Liver (tissue), 9 donors: ENCODE results near the gene C19orf25. TPM values are rescaled to one million over a fixed set of nuclear protein-coding genes. Genes with fewer than 3 reads are reported as not detected.

Experiments
- DNase-seq: peaks from one replicate; pipeline ENCODE4 v3.0.0-alpha.2; 2017; ENCODE audit warnings: low spot score
- H3K27ac ChIP-seq, 2 donors: one replicate each; pipeline ENCODE4 v1.7.0; 2013; ENCODE audit warnings: inconsistent platforms in 2 of 2, low read length in 2 of 2, control low read depth in 1 of 2, low read depth in 1 of 2, mild to moderate bottlenecking in 1 of 2
- H3K27me3 ChIP-seq, 4 donors: one replicate each; pipeline versions ENCODE4 v1.6.1 to v1.7.0; 2013; ENCODE audit warnings: low read length in 3 of 4, inconsistent platforms in 1 of 4, mild to moderate bottlenecking in 1 of 4, moderate library complexity in 1 of 4; ENCODE audit not compliant: control insufficient read depth in 4 of 4, insufficient read depth in 4 of 4
- H3K36me3 ChIP-seq, 4 donors: one replicate each; pipeline versions ENCODE4 v1.6.1 to v1.7.0; 2013; ENCODE audit warnings: low read length in 3 of 4, mild to moderate bottlenecking in 3 of 4, low read depth in 1 of 4, moderate library complexity in 1 of 4; ENCODE audit not compliant: control insufficient read depth in 4 of 4, insufficient read depth in 3 of 4
- H3K4me1 ChIP-seq, 4 donors: one replicate each; pipeline versions ENCODE4 v1.6.1 to v1.7.0; 2013; ENCODE audit warnings: low read length in 3 of 4, mild to moderate bottlenecking in 3 of 4, moderate library complexity in 1 of 4; ENCODE audit not compliant: control insufficient read depth in 4 of 4, insufficient read depth in 4 of 4
- H3K4me3 ChIP-seq, 3 donors: one replicate each; pipeline versions ENCODE4 v1.6.1 to v1.7.0; 2013; ENCODE audit warnings: low read length in 3 of 3, control low read depth in 1 of 3, low read depth in 1 of 3, mild to moderate bottlenecking in 1 of 3
- H3K9ac ChIP-seq, 2 donors: one replicate each; pipeline ENCODE4 v1.7.0; 2013; ENCODE audit warnings: low read length in 2 of 2, mild to moderate bottlenecking in 2 of 2, moderate library complexity in 2 of 2, control low read depth in 1 of 2, low read depth in 1 of 2
- H3K9me3 ChIP-seq, 4 donors: one replicate each; pipeline versions ENCODE4 v1.6.1 to v1.7.0; 2013; ENCODE audit warnings: low read length in 3 of 4; ENCODE audit not compliant: control insufficient read depth in 4 of 4
- EGR1 ChIP-seq, 2 donors: IDR thresholded peaks; 2 replicates each; pipeline ENCODE4 v1.6.1; 2016 to 2018; ENCODE audit warnings: antibody characterized with exemption in 2 of 2, low read depth in 2 of 2
- FOXA2 ChIP-seq: IDR thresholded peaks from 2 replicates; pipeline ENCODE4 v1.6.1; 2016; ENCODE audit warnings: antibody characterized with exemption
- GABPA ChIP-seq, 2 donors: IDR thresholded peaks in 1 of 2; conservative IDR thresholded peaks in 1 of 2; 2 replicates each; pipeline ENCODE4 v1.6.1; 2016; ENCODE audit warnings: antibody characterized with exemption in 2 of 2, mild to moderate bottlenecking in 1 of 2, moderate library complexity in 1 of 2
- HNF4A ChIP-seq, 2 donors: conservative IDR thresholded peaks; 2 replicates each; pipeline ENCODE4 v1.6.1; 2016; ENCODE audit warnings: antibody characterized with exemption in 2 of 2, mild to moderate bottlenecking in 2 of 2
- HNF4G ChIP-seq: IDR thresholded peaks from 2 replicates; pipeline ENCODE4 v1.6.1; 2016; ENCODE audit warnings: antibody characterized with exemption
- NR2F2 ChIP-seq: IDR thresholded peaks from 2 replicates; pipeline ENCODE4 v1.6.1; 2016; ENCODE audit warnings: antibody characterized with exemption
- RAD21 ChIP-seq, 2 donors: IDR thresholded peaks; 2 replicates each; pipeline ENCODE4 v1.6.1; 2016; ENCODE audit warnings: antibody characterized with exemption in 2 of 2, mild to moderate bottlenecking in 2 of 2
- RXRA ChIP-seq, 2 donors: IDR thresholded peaks; 2 replicates each; pipeline ENCODE4 v1.6.1; 2017 to 2018; ENCODE audit warnings: antibody characterized with exemption in 2 of 2, mild to moderate bottlenecking in 1 of 2
- SP1 ChIP-seq: IDR thresholded peaks from 2 replicates; pipeline ENCODE4 v1.6.1; 2018; ENCODE audit warnings: antibody characterized with exemption, mild to moderate bottlenecking
- YY1 ChIP-seq: IDR thresholded peaks from 2 replicates; pipeline ENCODE4 v1.6.1; 2016; ENCODE audit warnings: antibody characterized with exemption, mild to moderate bottlenecking
- WGBS: extraction: QIAGEN DNeasy Blood & Tissue Kit; methylation state at CpG from one replicate; pipeline ENCODE4 v1.1.7; 2013; 5-methylcytosine and 5-hydroxymethylcytosine counted together
- polyA plus RNA-seq, 2 donors: library from polyadenylated mRNA; stranded (reverse) in 1 of 2; unstranded in 1 of 2; fragments of 200-250 nt in 1 of 2; fragments of >200 nt in 1 of 2; fragmentation: Nextera tagmentation in 1 of 2; extraction: Ambion mirVana in 1 of 2; gene quantifications; one replicate each; pipeline versions ENCODE4 v1.2.1 to v1.2.3, GENCODE V29; 2013 to 2015
- total RNA-seq, 2 donors: library from RNA; depleted of rRNA; stranded (reverse); fragments of >200 nt; gene quantifications; one replicate each; pipeline ENCODE4 v1.2.3, GENCODE V29; 2014
- TF ChIP-seq, protein P1 (sequence below): IDR thresholded peaks from 2 replicates; pipeline ENCODE4 v1.6.1; 2016; ENCODE audit warnings: antibody characterized with exemption, mild to moderate bottlenecking
- TF ChIP-seq, protein P2 (sequence below): fragments of 150-350 bp; IDR thresholded peaks from 2 replicates; pipeline ENCODE4 v1.5.1; 2017; ENCODE audit warnings: improper control_type of control experiment, low read depth, low read length; ENCODE audit not compliant: missing input control
- TF ChIP-seq, protein P3 (sequence below): IDR thresholded peaks from 2 replicates; pipeline ENCODE4 v1.6.1; 2016; ENCODE audit warnings: antibody characterized with exemption
- TF ChIP-seq, protein P4 (sequence below): IDR thresholded peaks from 2 replicates; pipeline ENCODE4 v1.6.1; 2016; ENCODE audit warnings: antibody characterized with exemption
- donor health status: healthy.
- donor health status: healthy.
- donor health status: healthy.
- donor health status: healthy.
- donor health status: healthy.

Gene C19orf25
- total and polyA plus RNA-seq, 4 donors: 15.1 to 19.8 (median 18.5) TPM

DNA sequence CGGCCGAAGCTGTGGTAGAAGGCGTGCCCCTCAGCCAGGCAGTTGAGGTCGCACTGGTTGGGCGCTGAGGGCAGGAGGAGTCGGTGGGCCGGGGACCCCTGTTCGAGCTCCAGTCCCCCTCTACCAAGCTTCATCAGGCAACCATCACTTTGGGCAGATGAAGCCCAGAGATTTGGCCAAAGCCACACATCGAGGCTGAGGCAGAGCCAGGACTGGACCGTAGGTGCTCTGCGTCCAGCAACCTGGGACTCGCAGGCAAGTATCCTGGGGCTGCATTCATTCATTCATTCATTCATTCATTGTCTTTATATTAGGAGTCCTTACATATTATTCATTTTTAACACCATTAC lies 29.5 kb upstream of the C19orf25 start:
- Histone ChIP-seq H3K9me3 (no peaks in the 10 kb centered on the region), H3K4me3 (peak overlapping the region in 1 of 3 donors; percentile 26), H3K36me3 (no peaks in the 10 kb centered on the region), H3K27me3 (no peaks in the 10 kb centered on the region), H3K9ac (no peak overlapping the region), H3K4me1 (peaks cover 3 to 29% (median 14%) of the 10 kb centered on the region in 4 donors), H3K27ac (no peak overlapping the region)
- 54% methylated on average over 12 of the region's 12 CpGs for WGBS
- no peak for TF ChIP-seq NR2F2
- TF ChIP-seq, protein P1, sequence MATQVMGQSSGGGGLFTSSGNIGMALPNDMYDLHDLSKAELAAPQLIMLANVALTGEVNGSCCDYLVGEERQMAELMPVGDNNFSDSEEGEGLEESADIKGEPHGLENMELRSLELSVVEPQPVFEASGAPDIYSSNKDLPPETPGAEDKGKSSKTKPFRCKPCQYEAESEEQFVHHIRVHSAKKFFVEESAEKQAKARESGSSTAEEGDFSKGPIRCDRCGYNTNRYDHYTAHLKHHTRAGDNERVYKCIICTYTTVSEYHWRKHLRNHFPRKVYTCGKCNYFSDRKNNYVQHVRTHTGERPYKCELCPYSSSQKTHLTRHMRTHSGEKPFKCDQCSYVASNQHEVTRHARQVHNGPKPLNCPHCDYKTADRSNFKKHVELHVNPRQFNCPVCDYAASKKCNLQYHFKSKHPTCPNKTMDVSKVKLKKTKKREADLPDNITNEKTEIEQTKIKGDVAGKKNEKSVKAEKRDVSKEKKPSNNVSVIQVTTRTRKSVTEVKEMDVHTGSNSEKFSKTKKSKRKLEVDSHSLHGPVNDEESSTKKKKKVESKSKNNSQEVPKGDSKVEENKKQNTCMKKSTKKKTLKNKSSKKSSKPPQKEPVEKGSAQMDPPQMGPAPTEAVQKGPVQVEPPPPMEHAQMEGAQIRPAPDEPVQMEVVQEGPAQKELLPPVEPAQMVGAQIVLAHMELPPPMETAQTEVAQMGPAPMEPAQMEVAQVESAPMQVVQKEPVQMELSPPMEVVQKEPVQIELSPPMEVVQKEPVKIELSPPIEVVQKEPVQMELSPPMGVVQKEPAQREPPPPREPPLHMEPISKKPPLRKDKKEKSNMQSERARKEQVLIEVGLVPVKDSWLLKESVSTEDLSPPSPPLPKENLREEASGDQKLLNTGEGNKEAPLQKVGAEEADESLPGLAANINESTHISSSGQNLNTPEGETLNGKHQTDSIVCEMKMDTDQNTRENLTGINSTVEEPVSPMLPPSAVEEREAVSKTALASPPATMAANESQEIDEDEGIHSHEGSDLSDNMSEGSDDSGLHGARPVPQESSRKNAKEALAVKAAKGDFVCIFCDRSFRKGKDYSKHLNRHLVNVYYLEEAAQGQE: no peak
- TF ChIP-seq, protein P2, sequence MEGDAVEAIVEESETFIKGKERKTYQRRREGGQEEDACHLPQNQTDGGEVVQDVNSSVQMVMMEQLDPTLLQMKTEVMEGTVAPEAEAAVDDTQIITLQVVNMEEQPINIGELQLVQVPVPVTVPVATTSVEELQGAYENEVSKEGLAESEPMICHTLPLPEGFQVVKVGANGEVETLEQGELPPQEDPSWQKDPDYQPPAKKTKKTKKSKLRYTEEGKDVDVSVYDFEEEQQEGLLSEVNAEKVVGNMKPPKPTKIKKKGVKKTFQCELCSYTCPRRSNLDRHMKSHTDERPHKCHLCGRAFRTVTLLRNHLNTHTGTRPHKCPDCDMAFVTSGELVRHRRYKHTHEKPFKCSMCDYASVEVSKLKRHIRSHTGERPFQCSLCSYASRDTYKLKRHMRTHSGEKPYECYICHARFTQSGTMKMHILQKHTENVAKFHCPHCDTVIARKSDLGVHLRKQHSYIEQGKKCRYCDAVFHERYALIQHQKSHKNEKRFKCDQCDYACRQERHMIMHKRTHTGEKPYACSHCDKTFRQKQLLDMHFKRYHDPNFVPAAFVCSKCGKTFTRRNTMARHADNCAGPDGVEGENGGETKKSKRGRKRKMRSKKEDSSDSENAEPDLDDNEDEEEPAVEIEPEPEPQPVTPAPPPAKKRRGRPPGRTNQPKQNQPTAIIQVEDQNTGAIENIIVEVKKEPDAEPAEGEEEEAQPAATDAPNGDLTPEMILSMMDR: no peak
- no peak for TF ChIP-seq YY1
- no peak for TF ChIP-seq FOXA2
- TF ChIP-seq HNF4G: no peak
- no peak for TF ChIP-seq RXRA (IDR thresholded peaks at IDR 0.05)
- no peak for TF ChIP-seq EGR1 (IDR thresholded peaks at IDR 0.05; ENCODE audit: low read depth in 2 of 2)
- TF ChIP-seq, protein P3, sequence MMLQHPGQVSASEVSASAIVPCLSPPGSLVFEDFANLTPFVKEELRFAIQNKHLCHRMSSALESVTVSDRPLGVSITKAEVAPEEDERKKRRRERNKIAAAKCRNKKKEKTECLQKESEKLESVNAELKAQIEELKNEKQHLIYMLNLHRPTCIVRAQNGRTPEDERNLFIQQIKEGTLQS: no peak
- TF ChIP-seq SP1: no peak
- TF ChIP-seq, protein P4, sequence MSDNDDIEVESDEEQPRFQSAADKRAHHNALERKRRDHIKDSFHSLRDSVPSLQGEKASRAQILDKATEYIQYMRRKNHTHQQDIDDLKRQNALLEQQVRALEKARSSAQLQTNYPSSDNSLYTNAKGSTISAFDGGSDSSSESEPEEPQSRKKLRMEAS: no peak
- no peak for DNase-seq

DNA sequence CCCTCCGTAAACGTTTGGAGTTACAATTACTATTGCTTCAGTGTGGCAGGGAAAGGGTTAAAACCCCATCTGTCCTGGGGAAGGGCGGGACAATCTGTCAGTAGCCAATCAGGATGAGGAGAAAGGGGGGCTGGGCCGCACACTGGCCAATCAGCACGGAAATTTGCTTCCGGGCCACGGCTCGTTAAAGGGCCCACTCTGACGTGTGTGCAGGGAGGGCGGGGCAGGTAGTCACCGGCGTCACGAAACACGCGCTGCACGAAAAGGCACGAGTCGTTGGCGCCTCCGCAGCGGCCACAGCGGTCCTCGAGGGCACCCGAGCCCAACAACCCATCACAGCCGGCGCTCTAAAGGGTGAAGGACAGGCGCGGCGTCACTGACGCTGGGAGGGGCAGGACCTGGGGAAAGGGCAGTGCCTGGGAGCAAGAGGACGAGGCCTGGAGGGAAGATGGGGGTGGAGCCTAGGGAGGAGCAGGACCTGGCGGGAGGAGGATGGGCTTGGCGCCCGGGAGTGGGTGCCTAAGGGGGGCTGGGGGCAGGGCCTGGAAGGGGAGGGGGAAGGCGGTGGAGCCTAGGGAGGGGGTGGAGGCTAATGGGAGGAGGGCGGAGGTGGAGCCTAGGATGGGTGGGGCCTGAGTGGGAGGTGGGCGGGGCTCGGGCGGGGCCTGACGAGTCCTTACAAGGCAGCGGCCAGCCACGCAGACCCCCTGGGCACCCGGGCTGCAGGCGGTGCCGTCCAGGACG lies 28.9 kb upstream of the C19orf25 start:
- no peaks in the 10 kb centered on the region for H3K36me3 ChIP-seq
- DNase-seq: peak; percentile 92
- no peaks in the 10 kb centered on the region for H3K27me3 ChIP-seq
- no peak overlapping the region for H3K9ac ChIP-seq
- TF ChIP-seq RAD21 (IDR thresholded peaks at IDR 0.05): no peak
- peak; percentile 23 to 36 for TF ChIP-seq RXRA (IDR thresholded peaks at IDR 0.05)
- peak; percentile 94 for TF ChIP-seq SP1
- TF ChIP-seq EGR1 (IDR thresholded peaks at IDR 0.05; ENCODE audit: low read depth in 2 of 2): no peak
- peak in 1 of 2 donors; percentile 51 for TF ChIP-seq GABPA (IDR thresholded peaks at IDR 0.05 in 1 of 2, conservative IDR thresholded peaks at IDR 0.05 in 1 of 2)
- peak; percentile 3 to 48 for TF ChIP-seq HNF4A (conservative IDR thresholded peaks at IDR 0.05)
- TF ChIP-seq, protein P4: peak; percentile 96
- H3K9me3 ChIP-seq: no peaks in the 10 kb centered on the region
- H3K4me3 ChIP-seq: peak overlapping the region; percentile 21 to 56 (median 26)
- peaks cover 3 to 29% (median 14%) of the 10 kb centered on the region in 4 donors for H3K4me1 ChIP-seq
- peak overlapping the region; percentile 58 to 73 for H3K27ac ChIP-seq
- WGBS: 3% methylated on average over 46 of the region's 46 CpGs
